WTC11 (cell line): ENCODE results near the gene PALM3. TPM values are rescaled to one million over a fixed set of nuclear protein-coding genes. Genes with fewer than 3 reads are reported as not detected.

Source experiments
- ATAC-seq: fragments of 200-7000 bp; cut with Tn5 transposase; 2 replicates; pipeline ENCODE4 v1.10.0; 2021; ENCODE audit warnings: mild to moderate bottlenecking, moderate library complexity
- CTCF ChIA-PET: fragments of 300-600 bp; sonication (Branson Sonifier 250); formaldehyde crosslinking; loops from one replicate; lab custom pipeline; 2021; ENCODE audit warnings: antibody characterized with exemption; lab: Charles Lee
- POLR2A ChIA-PET: fragments of 350-600 bp; sonication (Branson Sonifier 250); formaldehyde crosslinking; loops from one replicate; lab custom pipeline; 2021; ENCODE audit warnings: antibody characterized with exemption; lab: Charles Lee
- DNase-seq: peaks from one replicate; pipeline ENCODE4 v3.0.0; 2021; ENCODE audit warnings: low spot score
- H3K27ac Mint-ChIP-seq: 2 replicates; pipeline ENCODE4 v1.8.0; 2021; ENCODE audit warnings: mixed read lengths
- H3K27me3 Mint-ChIP-seq: 2 replicates; pipeline ENCODE4 v1.8.0; 2021; ENCODE audit warnings: low read depth, mild to moderate bottlenecking, moderate library complexity, mixed read lengths
- H3K36me3 Mint-ChIP-seq: 2 replicates; pipeline ENCODE4 v1.8.0; 2021; ENCODE audit warnings: mixed read lengths
- H3K4me1 Mint-ChIP-seq: 2 replicates; pipeline ENCODE4 v1.8.0; 2022; ENCODE audit warnings: mixed read lengths
- H3K4me3 Mint-ChIP-seq: 2 replicates; pipeline ENCODE4 v1.8.0; 2021; ENCODE audit warnings: mild to moderate bottlenecking, moderate library complexity, mixed read lengths
- H3K9me3 Mint-ChIP-seq: 2 replicates; pipeline ENCODE4 v1.8.0; 2021; ENCODE audit warnings: mixed read lengths
- FOXJ3 ChIP-seq: sonication (generic); formaldehyde crosslinking; IDR thresholded peaks from 2 replicates; pipeline ENCODE4 v1.9.0; 2021; ENCODE audit warnings: missing genetic modification reagents, mild to moderate bottlenecking, borderline replicate concordance
- FOXP1 ChIP-seq: sonication (generic); formaldehyde crosslinking; IDR thresholded peaks from 2 replicates; pipeline ENCODE4 v1.8.0; 2022; ENCODE audit warnings: missing genetic modification reagents, mild to moderate bottlenecking, moderate library complexity, borderline replicate concordance
- GABPB1 ChIP-seq: sonication (generic); formaldehyde crosslinking; IDR thresholded peaks from 2 replicates; pipeline ENCODE4 v1.8.1; 2023; ENCODE audit warnings: mild to moderate bottlenecking, missing genetic modification reagents
- GRHL2 ChIP-seq: fragments of 250-450 bp; sonication (Bioruptor Pico); IDR thresholded peaks from 2 replicates; pipeline ENCODE4 v1.8.0; 2022; ENCODE audit warnings: mild to moderate bottlenecking, moderate library complexity; ENCODE audit not compliant: insufficient replicate concordance, severe bottlenecking
- IRF2 ChIP-seq: sonication (generic); formaldehyde crosslinking; IDR thresholded peaks from 2 replicates; pipeline ENCODE4 v1.8.0; 2022; ENCODE audit warnings: low read depth, missing genetic modification reagents, borderline replicate concordance
- KAT7 ChIP-seq: sonication (generic); formaldehyde crosslinking; IDR thresholded peaks from 2 replicates; pipeline ENCODE4 v1.8.1; 2023; ENCODE audit warnings: missing genetic modification reagents, mild to moderate bottlenecking, borderline replicate concordance
- MXD4 ChIP-seq: fragments of 250-450 bp; sonication (Bioruptor Pico); IDR thresholded peaks from 2 replicates; pipeline ENCODE4 v1.8.0; 2021; ENCODE audit warnings: mild to moderate bottlenecking, moderate library complexity, borderline replicate concordance
- MYBL2 ChIP-seq: sonication (generic); formaldehyde crosslinking; IDR thresholded peaks from 2 replicates; pipeline ENCODE4 v1.8.1; 2023; ENCODE audit warnings: mild to moderate bottlenecking, moderate library complexity, missing genetic modification reagents
- NFATC4 ChIP-seq: fragments of 250-450 bp; sonication (Bioruptor Pico); IDR thresholded peaks from 2 replicates; pipeline ENCODE4 v1.9.0; 2021; ENCODE audit warnings: mild to moderate bottlenecking
- NFYB ChIP-seq: sonication (generic); formaldehyde crosslinking; conservative IDR thresholded peaks from 2 replicates; pipeline ENCODE4 v1.8.0; 2022; ENCODE audit warnings: low read depth, missing genetic modification reagents
- NR3C1 ChIP-seq: sonication (generic); formaldehyde crosslinking; conservative IDR thresholded peaks from 2 replicates; pipeline ENCODE4 v1.8.1; 2023; ENCODE audit warnings: low read depth, mild to moderate bottlenecking, missing genetic modification reagents
- RORB ChIP-seq: fragments of 250-450 bp; sonication (Bioruptor Pico); IDR thresholded peaks from 2 replicates; pipeline ENCODE4 v1.9.0; 2021; ENCODE audit warnings: mild to moderate bottlenecking
- SMAD3 ChIP-seq: sonication (generic); formaldehyde crosslinking; IDR thresholded peaks from 2 replicates; pipeline ENCODE4 v1.8.0; 2022; ENCODE audit warnings: missing genetic modification reagents, mild to moderate bottlenecking, borderline replicate concordance
- SOX15 ChIP-seq: fragments of 250-450 bp; sonication (Bioruptor Pico); IDR thresholded peaks from 2 replicates; pipeline ENCODE4 v1.9.0; 2021; ENCODE audit warnings: mild to moderate bottlenecking
- SP1 ChIP-seq: sonication (generic); formaldehyde crosslinking; conservative IDR thresholded peaks from 2 replicates; pipeline ENCODE4 v1.8.1; 2022; ENCODE audit warnings: missing genetic modification reagents
- TCF7 ChIP-seq: sonication (generic); formaldehyde crosslinking; IDR thresholded peaks from 2 replicates; pipeline ENCODE4 v1.8.0; 2022; ENCODE audit warnings: mild to moderate bottlenecking, low read depth, missing genetic modification reagents, moderate library complexity
- TEAD1 ChIP-seq: sonication (generic); formaldehyde crosslinking; IDR thresholded peaks from 2 replicates; pipeline ENCODE4 v1.8.0; 2022; ENCODE audit warnings: mild to moderate bottlenecking, missing genetic modification reagents
- TEAD4 ChIP-seq: sonication (generic); formaldehyde crosslinking; IDR thresholded peaks from 2 replicates; pipeline ENCODE4 v1.8.0; 2022; ENCODE audit warnings: mild to moderate bottlenecking, missing genetic modification reagents
- ZBTB21 ChIP-seq: sonication (generic); formaldehyde crosslinking; IDR thresholded peaks from 2 replicates; pipeline ENCODE4 v1.8.1; 2023; ENCODE audit warnings: mild to moderate bottlenecking, missing genetic modification reagents, borderline replicate concordance
- ZNF317 ChIP-seq: sonication (generic); formaldehyde crosslinking; IDR thresholded peaks from 2 replicates; pipeline ENCODE4 v1.8.1; 2023; ENCODE audit warnings: low read depth, mild to moderate bottlenecking, moderate library complexity, missing genetic modification reagents, borderline replicate concordance
- ZNF423 ChIP-seq: fragments of 250-450 bp; sonication (Bioruptor Pico); IDR thresholded peaks from 2 replicates; pipeline ENCODE4 v2.1.2; 2022; ENCODE audit warnings: mild to moderate bottlenecking, moderate library complexity
- total RNA-seq: library from RNA; stranded (reverse); gene quantifications from 3 replicates; pipeline ENCODE4 v1.2.3, GENCODE V29; 2021
- TF ChIP-seq, protein P1 (sequence below): fragments of 250-450 bp; sonication (Bioruptor Pico); conservative IDR thresholded peaks from 2 replicates; pipeline ENCODE4 v1.9.0; 2021; ENCODE audit warnings: mild to moderate bottlenecking
- TF ChIP-seq, protein P2 (sequence below): sonication (generic); formaldehyde crosslinking; IDR thresholded peaks from 2 replicates; pipeline ENCODE4 v1.8.1; 2023; ENCODE audit warnings: mild to moderate bottlenecking, moderate library complexity, missing genetic modification reagents
- TF ChIP-seq, protein P3 (sequence below): sonication (generic); formaldehyde crosslinking; IDR thresholded peaks from 2 replicates; pipeline ENCODE4 v1.8.1; 2022; ENCODE audit warnings: low read depth, missing genetic modification reagents, borderline replicate concordance
- TF ChIP-seq, protein P4 (sequence below): fragments of 250-450 bp; sonication (Bioruptor Pico); IDR thresholded peaks from 2 replicates; pipeline ENCODE4 v2.1.2; 2022; ENCODE audit warnings: mild to moderate bottlenecking, moderate library complexity
- TF ChIP-seq, protein P5 (sequence below): sonication (generic); formaldehyde crosslinking; IDR thresholded peaks from 2 replicates; pipeline ENCODE4 v1.8.1; 2022; ENCODE audit warnings: mild to moderate bottlenecking, moderate library complexity, missing genetic modification reagents

PALM3 gene
- total RNA-seq, 1 experiment from 2014 or later: 31.1 TPM

DNA sequence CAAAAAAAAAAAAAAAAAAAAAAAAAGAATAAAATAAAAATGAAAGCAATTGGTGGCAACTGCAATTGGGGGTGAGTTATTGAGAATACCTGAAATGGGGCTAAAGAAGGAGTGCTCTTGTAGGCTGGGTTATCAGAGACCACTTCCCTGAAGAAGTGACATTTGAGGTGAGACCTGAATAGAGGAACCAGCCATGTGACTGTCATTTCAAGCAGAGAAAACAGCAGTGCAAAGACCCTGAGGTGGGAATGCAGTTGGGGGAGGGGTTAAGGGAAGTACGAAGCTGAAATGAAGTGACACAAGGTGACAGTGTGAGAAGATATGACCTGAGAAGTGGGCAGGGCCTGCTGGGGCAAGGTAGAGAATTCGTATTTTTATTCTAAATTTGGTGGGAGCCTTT lies 4.3 kb upstream of the PALM3 start (continued):
- TF ChIP-seq, protein P1, sequence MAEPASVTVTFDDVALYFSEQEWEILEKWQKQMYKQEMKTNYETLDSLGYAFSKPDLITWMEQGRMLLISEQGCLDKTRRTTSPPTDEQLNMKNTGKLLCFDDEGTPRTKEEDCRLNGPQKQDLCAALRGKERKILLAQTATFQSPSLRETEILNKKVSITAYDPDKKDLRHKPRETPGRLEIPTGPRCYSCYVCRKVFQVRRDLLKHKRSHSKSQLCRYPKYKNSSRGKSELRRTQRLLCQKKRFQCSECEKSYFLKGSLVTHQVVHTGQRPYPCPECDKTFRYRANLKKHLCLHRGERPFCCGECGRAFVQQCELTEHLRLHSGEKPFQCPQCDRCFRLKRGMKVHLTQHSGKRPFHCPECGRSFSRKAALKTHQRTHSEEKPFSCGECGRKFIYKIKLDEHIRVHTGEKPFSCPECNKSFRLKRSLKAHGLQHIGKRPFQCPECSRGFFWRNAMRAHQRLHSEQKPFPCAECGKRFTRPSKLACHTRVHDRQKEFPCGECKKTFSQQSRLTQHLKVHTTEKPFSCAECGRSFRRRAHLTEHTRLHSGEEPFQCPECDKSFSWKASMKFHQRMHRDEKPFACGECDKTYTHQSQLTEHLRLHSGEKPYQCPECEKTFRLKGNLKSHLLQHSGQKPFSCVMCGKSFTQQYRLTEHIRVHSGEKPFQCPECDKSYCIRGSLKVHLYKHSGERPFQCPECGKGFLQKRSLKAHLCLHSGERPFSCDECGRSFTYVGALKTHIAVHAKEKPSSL (CRISPR knock-in tag): no peak
- TF ChIP-seq SP1 (CRISPR knock-in tag): no peak
- TF ChIP-seq, protein P2, sequence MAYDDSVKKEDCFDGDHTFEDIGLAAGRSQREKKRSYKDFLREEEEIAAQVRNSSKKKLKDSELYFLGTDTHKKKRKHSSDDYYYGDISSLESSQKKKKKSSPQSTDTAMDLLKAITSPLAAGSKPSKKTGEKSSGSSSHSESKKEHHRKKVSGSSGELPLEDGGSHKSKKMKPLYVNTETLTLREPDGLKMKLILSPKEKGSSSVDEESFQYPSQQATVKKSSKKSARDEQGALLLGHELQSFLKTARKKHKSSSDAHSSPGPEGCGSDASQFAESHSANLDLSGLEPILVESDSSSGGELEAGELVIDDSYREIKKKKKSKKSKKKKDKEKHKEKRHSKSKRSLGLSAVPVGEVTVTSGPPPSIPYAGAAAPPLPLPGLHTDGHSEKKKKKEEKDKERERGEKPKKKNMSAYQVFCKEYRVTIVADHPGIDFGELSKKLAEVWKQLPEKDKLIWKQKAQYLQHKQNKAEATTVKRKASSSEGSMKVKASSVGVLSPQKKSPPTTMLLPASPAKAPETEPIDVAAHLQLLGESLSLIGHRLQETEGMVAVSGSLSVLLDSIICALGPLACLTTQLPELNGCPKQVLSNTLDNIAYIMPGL (CRISPR knock-in tag): no peak
- TF ChIP-seq, protein P3, sequence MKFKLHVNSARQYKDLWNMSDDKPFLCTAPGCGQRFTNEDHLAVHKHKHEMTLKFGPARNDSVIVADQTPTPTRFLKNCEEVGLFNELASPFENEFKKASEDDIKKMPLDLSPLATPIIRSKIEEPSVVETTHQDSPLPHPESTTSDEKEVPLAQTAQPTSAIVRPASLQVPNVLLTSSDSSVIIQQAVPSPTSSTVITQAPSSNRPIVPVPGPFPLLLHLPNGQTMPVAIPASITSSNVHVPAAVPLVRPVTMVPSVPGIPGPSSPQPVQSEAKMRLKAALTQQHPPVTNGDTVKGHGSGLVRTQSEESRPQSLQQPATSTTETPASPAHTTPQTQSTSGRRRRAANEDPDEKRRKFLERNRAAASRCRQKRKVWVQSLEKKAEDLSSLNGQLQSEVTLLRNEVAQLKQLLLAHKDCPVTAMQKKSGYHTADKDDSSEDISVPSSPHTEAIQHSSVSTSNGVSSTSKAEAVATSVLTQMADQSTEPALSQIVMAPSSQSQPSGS (CRISPR knock-in tag): no peak

DNA sequence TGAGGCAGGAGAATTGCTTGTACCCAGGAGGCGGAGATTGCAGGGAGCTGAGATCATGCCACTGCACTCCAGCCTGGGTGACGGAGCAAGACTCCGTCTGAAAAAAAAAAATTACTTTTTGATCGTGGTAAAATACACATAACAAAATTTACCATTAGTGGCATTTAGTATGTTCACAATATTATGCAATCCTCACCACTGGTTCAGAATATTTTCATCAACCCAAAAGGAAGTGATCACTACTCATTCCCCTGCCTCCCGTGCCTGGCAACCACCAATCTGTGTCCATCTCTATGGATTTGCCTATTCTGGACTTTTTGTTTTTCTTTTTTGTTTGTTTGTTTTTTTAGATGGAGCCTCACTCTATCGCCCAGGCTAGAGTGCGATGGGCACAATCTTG lies 1.2 kb upstream of the PALM3 start:
- H3K4me3 Mint-ChIP-seq: no peak overlapping the region
- ChIA-PET POLR2A (no interaction called here), CTCF (interaction anchor here (0.6 to 7.8 kb wide), 3 partner anchors 9 to 203 kb away, joined by 3 to 187 read pairs (median 5); partner anchors contain the start of gene MISP3)
- H3K27ac Mint-ChIP-seq: no peak overlapping the region
- TF ChIP-seq SOX15 (CRISPR knock-in tag) (no peak), GABPB1 (CRISPR knock-in tag) (no peak), SMAD3 (CRISPR knock-in tag) (no peak), NFATC4 (CRISPR knock-in tag) (no peak), MXD4 (no peak), FOXP1 (no peak), IRF2 (CRISPR knock-in tag) (no peak), RORB (CRISPR knock-in tag) (no peak)
- TF ChIP-seq, protein P4, sequence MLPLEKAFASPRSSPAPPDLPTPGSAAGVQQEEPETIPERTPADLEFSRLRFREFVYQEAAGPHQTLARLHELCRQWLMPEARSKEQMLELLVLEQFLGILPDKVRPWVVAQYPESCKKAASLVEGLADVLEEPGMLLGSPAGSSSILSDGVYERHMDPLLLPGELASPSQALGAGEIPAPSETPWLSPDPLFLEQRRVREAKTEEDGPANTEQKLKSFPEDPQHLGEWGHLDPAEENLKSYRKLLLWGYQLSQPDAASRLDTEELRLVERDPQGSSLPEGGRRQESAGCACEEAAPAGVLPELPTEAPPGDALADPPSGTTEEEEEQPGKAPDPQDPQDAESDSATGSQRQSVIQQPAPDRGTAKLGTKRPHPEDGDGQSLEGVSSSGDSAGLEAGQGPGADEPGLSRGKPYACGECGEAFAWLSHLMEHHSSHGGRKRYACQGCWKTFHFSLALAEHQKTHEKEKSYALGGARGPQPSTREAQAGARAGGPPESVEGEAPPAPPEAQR (CRISPR knock-in tag): no peak
- TF ChIP-seq, protein P5, sequence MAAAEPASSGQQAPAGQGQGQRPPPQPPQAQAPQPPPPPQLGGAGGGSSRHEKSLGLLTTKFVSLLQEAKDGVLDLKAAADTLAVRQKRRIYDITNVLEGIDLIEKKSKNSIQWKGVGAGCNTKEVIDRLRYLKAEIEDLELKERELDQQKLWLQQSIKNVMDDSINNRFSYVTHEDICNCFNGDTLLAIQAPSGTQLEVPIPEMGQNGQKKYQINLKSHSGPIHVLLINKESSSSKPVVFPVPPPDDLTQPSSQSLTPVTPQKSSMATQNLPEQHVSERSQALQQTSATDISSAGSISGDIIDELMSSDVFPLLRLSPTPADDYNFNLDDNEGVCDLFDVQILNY (CRISPR knock-in tag): no peak
- ATAC-seq (no peak), DNase-seq (no peak)
- no peaks in the 10 kb centered on the region for H3K9me3 Mint-ChIP-seq
- H3K27me3 Mint-ChIP-seq: peaks cover 20% of the 10 kb centered on the region
- H3K4me1 Mint-ChIP-seq: peaks cover 12% of the 10 kb centered on the region
- H3K36me3 Mint-ChIP-seq: no peaks in the 10 kb centered on the region

DNA sequence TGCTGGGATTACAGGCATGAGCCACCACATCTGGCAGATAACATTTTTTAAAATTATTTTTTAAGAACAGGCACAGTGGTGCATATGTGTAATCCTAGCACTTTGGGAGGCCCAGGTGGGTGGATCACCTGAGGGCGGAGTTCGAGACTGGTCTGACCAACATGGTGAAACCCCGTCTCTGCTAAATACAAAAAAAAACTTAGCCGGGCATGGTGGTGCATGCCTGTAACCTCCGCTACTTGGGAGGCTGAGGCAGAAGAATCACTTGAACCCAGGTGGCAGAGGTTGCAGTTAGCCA lies 631 bp upstream of the PALM3 start:
- no peak overlapping the region for H3K27ac Mint-ChIP-seq
- no peaks in the 10 kb centered on the region for H3K9me3 Mint-ChIP-seq
- H3K27me3 Mint-ChIP-seq: peaks cover 26% of the 10 kb centered on the region
- H3K4me3 Mint-ChIP-seq: no peak overlapping the region
- ATAC-seq (no peak), DNase-seq (no peak)
- ChIA-PET POLR2A (no interaction called here), CTCF (interaction anchor here (7.3 to 7.8 kb wide), 2 partner anchors 9 to 16 kb away, joined by 164 to 187 read pairs; partner anchors contain the start of gene MISP3)
- H3K36me3 Mint-ChIP-seq: no peaks in the 10 kb centered on the region
- peaks cover 12% of the 10 kb centered on the region for H3K4me1 Mint-ChIP-seq
- TF ChIP-seq TEAD1 (CRISPR knock-in tag) (no peak), GRHL2 (CRISPR knock-in tag) (no peak), NR3C1 (no peak), TEAD4 (no peak), ZNF317 (no peak), ZBTB21 (CRISPR knock-in tag) (no peak), ZNF423 (CRISPR knock-in tag) (no peak), SMAD3 (CRISPR knock-in tag) (no peak), KAT7 (CRISPR knock-in tag) (no peak), NFYB (CRISPR knock-in tag) (no peak), MYBL2 (no peak), TCF7 (CRISPR knock-in tag) (no peak), FOXJ3 (no peak)
